Chondrocyte (in vitro differentiated cells): ENCODE measurements around the gene ITPR3. TPM values are rescaled to one million over a fixed set of nuclear protein-coding genes. Genes with fewer than 3 reads are reported as not detected.

Source experiments
- DNase-seq: peaks from one replicate; pipeline ENCODE4 v3.0.0; 2021; ENCODE audit warnings: mixed read lengths, low spot score
- H3K27ac Mint-ChIP-seq: one replicate; pipeline ENCODE4 v1.8.0; 2021; ENCODE audit warnings: mild to moderate bottlenecking, moderate library complexity, mixed read lengths; ENCODE audit not compliant: unreplicated experiment
- H3K27me3 Mint-ChIP-seq: 2 replicates; pipeline ENCODE4 v1.8.0; 2021; ENCODE audit warnings: low read depth, mixed read lengths
- H3K36me3 Mint-ChIP-seq: 2 replicates; pipeline ENCODE4 v1.8.0; 2021; ENCODE audit warnings: low read depth, mixed read lengths
- H3K4me1 Mint-ChIP-seq: 2 replicates; pipeline ENCODE4 v1.8.0; 2021; ENCODE audit warnings: low read depth, mild to moderate bottlenecking, mixed read lengths
- H3K4me3 Mint-ChIP-seq: one replicate; pipeline ENCODE4 v1.8.0; 2021; ENCODE audit warnings: mild to moderate bottlenecking, moderate library complexity, mixed read lengths; ENCODE audit not compliant: unreplicated experiment
- H3K9me3 Mint-ChIP-seq: 2 replicates; pipeline ENCODE4 v1.8.0; 2021; ENCODE audit warnings: low read depth, mixed read lengths
- CTCF ChIP-seq: fragments of 200-600 bp; sonication (generic); IDR thresholded peaks from 2 replicates; pipeline ENCODE4 v1.5.0; 2021; ENCODE audit warnings: antibody characterized with exemption, mild to moderate bottlenecking, moderate library complexity
- total RNA-seq: library from RNA; stranded (reverse); gene quantifications from 3 replicates; pipeline ENCODE4 v1.2.1, GENCODE V29; 2021

The ITPR3 gene
- total RNA-seq, 1 donor from 2014 or later: 10.0 TPM

- Mint-ChIP-seq H3K9me3 (no peaks in the 10 kb centered on the region), H3K27ac (no peak overlapping the region), H3K4me3 (no peak overlapping the region), H3K36me3 (peaks cover 3% of the 10 kb centered on the region), H3K4me1 (no peaks in the 10 kb centered on the region), H3K27me3 (no peaks in the 10 kb centered on the region)
- TF ChIP-seq CTCF: no peak
- DNase-seq: peak; percentile 87
Measured at GRCh38 chr6:33664506-33665057, 43.5 kb downstream of the ITPR3 start.

GRCh38 chr6:33665957-33666356, 44.8 kb downstream of the ITPR3 start:
- Mint-ChIP-seq H3K9me3 (no peaks in the 10 kb centered on the region), H3K4me3 (no peak overlapping the region), H3K36me3 (peaks cover 4% of the 10 kb centered on the region), H3K27ac (no peak overlapping the region), H3K4me1 (no peaks in the 10 kb centered on the region), H3K27me3 (no peaks in the 10 kb centered on the region)
- no peak for DNase-seq
- TF ChIP-seq CTCF: peak; percentile 19

GRCh38 chr6:33667072-33667471, 46.0 kb downstream of the ITPR3 start:
- no peak for TF ChIP-seq CTCF
- DNase-seq: no peak
- H3K4me1 Mint-ChIP-seq: peaks cover 8% of the 10 kb centered on the region
- H3K27ac Mint-ChIP-seq: no peak overlapping the region
- no peaks in the 10 kb centered on the region for H3K27me3 Mint-ChIP-seq
- peaks cover 4% of the 10 kb centered on the region for H3K36me3 Mint-ChIP-seq
- no peak overlapping the region for H3K4me3 Mint-ChIP-seq
- H3K9me3 Mint-ChIP-seq: no peaks in the 10 kb centered on the region

- Mint-ChIP-seq H3K4me3 (no peak overlapping the region), H3K27ac (no peak overlapping the region), H3K4me1 (peaks cover 15% of the 10 kb centered on the region), H3K27me3 (no peaks in the 10 kb centered on the region), H3K36me3 (peaks cover 4% of the 10 kb centered on the region), H3K9me3 (no peaks in the 10 kb centered on the region)
- no peak for DNase-seq
- TF ChIP-seq CTCF: no peak
Measured at GRCh38 chr6:33667776-33668175, 46.7 kb downstream of the ITPR3 start.

- no peak for TF ChIP-seq CTCF
- H3K27ac Mint-ChIP-seq: no peak overlapping the region
- H3K4me3 Mint-ChIP-seq: no peak overlapping the region
- H3K4me1 Mint-ChIP-seq: peaks cover 21% of the 10 kb centered on the region
- peaks cover 4% of the 10 kb centered on the region for H3K36me3 Mint-ChIP-seq
- H3K27me3 Mint-ChIP-seq: no peaks in the 10 kb centered on the region
- H3K9me3 Mint-ChIP-seq: no peaks in the 10 kb centered on the region
- no peak for DNase-seq
Measured at GRCh38 chr6:33668328-33668727, 47.2 kb downstream of the ITPR3 start.
